GM19468 (cell line): ENCODE measurements around the gene RBP5.
"Not testable (repeated sequence)": the region's sequence is repeated elsewhere in the genome, so short reads cannot be mapped to it uniquely, and the experiment has no call there.

Experiments used
- ATAC-seq: cut with Tn5 transposase; IDR thresholded peaks from one replicate; pipeline ENCODE4 v1.9.1; 2021; ENCODE audit warnings: mild to moderate bottlenecking, moderate library complexity, moderate number of reproducible peaks; ENCODE audit not compliant: unreplicated experiment; ENCODE audit errors: extremely low read depth

Gene RBP5

GRCh38 chr12:7125632-7126227 is 3.0 kb downstream of the RBP5 start:
- ATAC-seq, result no peak

DNA sequence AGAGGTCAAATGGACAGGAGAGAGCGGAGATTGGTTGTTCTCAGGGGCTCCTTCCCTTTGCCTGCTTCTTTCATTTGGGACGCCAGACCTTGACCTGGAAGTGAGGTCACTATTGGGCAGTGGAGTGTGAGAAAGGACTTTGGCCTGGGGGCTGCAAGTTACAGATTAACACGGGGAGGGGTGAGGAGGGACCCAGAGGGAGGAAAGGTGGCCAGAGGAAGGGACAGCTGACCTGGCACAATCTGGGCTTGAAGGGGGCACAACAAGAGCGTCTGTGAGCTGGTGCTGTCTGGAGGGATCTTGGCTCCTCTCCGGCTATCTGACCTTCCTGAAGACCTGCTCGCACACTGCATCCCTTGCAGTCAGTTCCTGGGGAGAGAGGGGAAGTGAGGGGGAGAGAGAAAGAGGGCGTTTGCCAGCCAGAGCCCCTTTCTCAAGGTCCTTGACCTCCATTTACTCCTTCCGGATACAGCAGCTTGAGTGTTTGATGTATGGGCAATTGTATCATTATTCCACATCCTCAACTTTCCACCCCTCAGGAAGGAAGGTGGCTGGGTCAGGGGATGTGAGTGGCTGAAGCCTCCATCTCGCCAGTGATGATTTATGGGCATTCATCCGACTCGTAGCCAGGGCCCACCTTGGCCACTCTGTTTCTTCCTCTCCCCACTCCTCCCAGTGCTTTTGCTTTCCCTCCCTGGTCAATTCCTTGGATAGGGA is 4.7 kb downstream of the RBP5 start:
- ATAC-seq, result no peak

DNA sequence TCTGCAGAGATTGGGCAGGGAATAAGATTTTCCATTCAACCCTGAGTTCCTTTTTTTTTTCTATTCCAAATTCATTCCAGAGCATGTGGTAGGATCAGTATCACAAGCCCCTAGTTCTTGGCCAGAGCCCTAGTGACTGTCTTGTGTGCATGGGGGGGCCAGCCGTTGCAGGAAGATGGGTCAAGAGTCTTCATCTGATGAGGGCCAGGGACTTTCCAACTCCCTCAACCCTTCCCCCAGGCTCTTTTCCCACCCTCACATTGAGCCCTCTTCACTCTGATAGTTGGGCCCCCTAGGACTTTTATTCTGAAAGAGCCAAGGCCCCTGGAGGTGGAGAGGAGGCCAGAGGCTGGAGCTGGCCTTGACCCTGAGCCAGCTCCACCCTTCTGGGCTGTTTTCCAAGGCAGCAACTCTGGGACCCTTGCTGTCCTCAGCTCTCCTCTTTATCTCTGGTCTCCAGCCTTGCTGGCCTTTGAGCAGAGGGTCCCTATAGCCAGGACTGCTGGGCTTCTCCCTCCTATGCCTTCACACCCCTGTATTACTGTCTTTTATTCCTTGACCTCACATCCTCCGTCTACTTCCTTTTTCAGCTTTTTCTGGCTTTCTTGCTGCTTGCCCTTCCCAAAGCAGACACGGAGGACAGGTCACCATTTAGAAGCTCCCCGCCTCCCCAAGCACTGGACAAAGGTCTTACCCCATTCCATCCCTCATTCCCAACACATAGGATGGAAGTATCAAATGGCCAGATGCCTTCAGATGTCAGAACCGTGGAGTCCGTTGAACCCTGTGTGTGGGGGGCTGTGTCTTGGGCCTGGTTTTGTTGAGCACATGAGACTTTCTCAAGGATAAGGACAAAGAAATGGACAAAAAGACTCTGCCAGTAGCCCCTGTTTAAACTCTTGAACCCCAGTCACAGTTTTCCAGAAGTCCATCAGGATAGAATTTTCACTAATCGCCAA is 5.6 kb downstream of the RBP5 start:
- ATAC-seq, result no peak

DNA sequence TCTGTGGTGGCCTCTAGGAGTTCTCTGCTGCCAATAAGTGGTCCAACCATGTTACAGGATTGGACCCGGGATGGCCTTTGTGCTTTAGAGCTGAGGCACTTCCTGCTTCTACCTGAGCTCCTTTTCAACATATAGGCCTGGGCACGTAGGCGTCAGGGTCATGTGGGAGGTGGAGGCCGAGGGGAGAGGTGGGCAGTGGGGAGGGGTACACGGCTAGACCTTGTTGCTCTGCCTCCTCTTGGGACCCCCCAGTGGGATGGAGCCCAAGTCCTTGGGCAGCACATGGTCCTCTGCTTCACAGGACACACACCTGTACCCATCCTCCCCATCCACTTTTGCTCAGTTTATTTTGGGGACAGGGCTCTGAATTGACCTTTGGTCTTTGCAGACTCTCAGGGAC is 7.4 kb downstream of the RBP5 start:
- no peak for ATAC-seq

DNA sequence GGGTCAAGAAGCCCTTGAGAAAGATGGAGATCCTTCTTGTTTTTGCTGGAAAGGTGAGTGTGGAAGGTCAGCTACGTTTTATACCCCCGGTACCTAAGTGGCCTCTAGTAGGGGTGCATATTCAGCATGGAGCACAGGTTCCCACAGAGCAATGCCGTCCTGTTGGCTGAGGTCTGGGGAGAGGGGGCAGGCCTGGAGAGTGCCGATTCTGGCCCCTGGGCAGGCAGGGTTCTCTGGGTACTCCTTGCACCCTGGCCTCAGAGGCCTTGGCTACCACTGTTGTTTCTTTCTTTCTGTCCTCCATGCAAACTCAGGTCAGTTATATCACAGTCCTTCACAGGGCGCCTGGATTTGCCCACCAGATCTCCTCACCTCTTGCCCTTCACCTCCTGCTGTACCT is 8.5 kb downstream of the RBP5 start:
- no peak for ATAC-seq

DNA sequence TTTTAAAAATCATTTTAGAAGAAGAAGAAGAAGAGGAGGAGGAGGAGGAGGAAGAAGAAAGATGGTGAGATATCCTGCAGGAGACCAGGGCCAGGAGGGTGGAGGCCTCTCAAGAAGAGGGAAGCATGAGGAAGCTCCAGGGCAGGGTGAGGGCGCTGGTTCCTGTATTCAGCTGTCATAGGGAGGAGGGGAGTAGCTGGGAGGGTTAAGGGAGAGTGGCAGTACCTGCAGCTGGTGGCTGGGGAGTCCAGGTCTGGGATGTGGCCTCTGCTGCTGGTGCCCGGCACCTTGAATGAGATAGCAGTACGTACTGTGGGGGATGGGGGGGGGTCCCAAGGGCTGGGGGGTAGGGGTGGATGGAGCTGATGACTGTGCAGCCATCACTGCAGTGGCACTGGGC is 9.8 kb downstream of the RBP5 start:
- no peak for ATAC-seq

GRCh38 chr12:7117670-7118069 is 11.0 kb downstream of the RBP5 start:
- ATAC-seq, result no peak

- ATAC-seq, result no peak
Observed at GRCh38 chr12:7116916-7117315, 11.8 kb downstream of the RBP5 start.

- ATAC-seq, result no peak
Observed at GRCh38 chr12:7116196-7116595, 12.5 kb downstream of the RBP5 start.

DNA sequence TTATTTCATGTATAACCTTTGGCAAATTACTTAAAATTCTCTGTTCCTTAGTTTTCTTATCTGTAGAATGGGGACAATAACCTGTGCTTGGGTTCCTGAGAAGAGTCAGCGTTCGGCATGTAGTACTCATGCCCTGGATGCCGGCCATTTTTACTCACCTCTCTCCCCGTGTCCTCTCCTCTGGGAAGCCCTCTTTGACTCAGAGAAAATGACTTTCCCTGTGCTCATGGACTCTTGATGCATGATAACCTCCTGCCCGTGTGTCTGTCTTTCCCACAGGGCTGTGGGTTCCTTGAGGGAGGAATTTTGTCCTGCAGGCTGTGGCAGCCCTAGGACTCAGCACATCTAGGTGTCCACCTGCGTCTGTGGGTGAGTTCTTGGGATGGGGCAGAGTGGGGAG is 13.8 kb downstream of the RBP5 start:
- no peak for ATAC-seq

DNA sequence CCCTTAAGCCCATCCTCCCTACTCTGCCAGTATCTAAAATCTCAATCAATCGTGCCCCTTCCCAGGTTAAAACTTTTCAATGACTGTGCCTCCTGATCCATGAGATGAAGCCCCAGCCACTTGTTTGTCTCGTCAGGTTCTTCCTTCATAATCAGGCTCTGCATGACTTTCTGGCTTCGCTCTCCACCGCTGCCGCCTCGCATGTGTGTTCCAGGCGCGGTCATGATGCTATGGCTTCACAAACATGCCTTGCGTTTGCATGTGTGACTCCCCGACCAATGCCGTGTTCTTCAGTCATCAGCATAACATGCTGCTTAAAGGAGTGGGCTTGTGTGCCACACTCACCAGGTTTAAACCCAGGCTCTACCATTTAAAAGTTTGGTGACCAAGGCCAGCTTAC is 14.7 kb downstream of the RBP5 start:
- ATAC-seq, result no peak

GRCh38 chr12:7113389-7113871 is 15.3 kb downstream of the RBP5 start:
- peak; percentile 29 for ATAC-seq

DNA sequence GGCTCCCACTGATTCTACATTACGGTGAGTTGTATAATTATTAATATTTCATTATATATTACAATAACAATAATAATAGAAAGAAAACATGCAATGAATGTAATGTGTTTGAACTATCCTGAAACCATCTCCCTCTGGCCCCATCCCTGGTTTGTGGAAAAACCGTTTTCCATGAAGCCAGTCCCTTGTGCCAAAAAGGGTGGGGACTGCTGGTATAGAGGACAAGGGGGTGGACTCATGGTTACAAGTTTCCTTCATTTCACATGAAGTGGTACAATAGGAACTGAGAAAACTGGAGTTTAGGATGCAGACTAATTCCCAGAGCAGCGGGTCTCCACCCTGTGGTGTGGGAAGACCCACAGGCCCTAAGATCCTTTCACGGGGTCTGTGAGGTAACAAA is 16.6 kb downstream of the RBP5 start:
- no peak for ATAC-seq

DNA sequence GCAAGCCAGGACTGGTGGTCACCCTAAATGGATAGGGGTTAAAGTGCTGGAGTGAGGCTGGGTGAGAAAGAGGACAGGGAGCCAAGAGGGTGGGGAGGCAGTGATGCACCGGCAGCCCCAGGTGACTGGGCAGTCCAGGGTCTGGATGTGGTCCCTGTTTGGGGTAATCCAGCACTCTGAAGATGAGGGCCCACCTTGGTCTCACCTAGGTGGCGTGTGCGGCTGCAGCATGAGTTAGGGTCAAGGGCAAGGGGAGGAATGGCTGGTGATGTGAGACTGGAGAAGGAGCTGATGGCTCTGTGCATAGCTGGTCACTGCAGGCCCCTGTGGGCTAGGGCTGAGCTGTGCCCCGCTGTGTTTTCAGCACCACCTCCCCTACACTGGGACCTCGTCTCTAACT is 18.0 kb downstream of the RBP5 start:
- no peak for ATAC-seq

DNA sequence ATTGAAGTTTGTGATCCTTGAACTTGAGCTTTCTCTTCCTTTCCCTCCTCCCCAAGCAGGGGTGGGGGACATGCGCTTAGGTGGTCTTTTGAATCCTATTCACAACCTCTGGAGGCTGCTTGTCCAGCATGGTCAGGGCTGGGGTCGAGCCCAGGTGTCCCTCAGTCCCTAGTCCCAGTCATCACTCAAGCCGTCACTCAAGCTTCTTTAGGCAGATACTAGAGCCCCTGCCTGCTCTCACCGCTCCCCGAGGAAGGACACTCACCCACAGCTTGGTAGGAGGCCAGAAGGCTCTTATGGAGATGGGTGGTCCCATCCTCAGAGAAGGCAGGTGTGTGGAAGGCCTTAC is 19.1 kb downstream of the RBP5 start:
- ATAC-seq, result no peak

GRCh38 chr12:7108796-7109571 is 19.7 kb downstream of the RBP5 start, which contains the start of gene C1RL:
TSS of gene C1RL (minus strand) at chr12:7109214. CDS start at chr12:7109180, 34 bp downstream.
- ATAC-seq, result no peak

GRCh38 chr12:7108003-7108795 is 20.5 kb downstream of the RBP5 start:
- no peak for ATAC-seq

GRCh38 chr12:7107636-7108002 is 21.1 kb downstream of the RBP5 start:
- no peak for ATAC-seq

GRCh38 chr12:7107181-7107580 is 21.5 kb downstream of the RBP5 start:
- not testable (repeated sequence) for ATAC-seq
